Measurements from ENCODE around the gene PRKG1.

DNA sequence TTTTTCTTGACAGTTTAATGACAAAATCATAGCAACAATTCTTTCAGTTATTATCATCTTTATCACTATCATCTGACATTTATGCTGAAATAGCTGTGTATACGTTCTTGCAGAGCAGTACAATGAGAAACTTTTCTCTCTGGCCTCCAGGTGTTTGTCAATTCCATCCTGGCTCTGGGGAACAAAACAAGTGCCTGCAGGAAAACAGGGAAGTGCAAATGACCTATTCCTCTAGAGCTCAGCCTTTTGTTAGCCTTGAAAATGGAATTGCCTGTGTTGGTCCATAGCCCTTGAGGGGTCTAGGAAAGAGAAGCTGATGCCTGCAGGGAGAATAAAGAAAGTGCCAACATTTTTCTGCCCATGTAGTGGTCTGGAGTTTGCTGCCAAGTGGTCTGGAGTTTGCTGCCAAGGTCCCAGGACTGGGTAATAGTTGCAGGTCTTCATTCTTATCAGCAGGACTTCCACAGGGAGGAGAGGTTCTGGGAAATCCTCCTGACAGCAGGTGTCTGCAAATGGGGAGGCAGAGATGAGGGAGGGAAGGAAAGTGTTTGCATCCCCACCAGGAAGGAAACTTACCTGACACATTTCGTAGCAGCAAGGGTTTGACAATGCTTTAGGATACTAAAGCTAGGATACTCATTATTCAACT, 635.2 kb downstream of the PRKG1 start:
- TF ChIP-seq POU2F2 (IDR thresholded peaks at IDR 0.05; ENCODE audit: low read depth, low read length) (no peak), TAF1 (IDR thresholded peaks at IDR 0.05; ENCODE audit: low read depth, low read length) (no peak), POLR2A (IDR thresholded peaks at IDR 0.05; ENCODE audit: low read depth, low read length) (no peak)

Data from GM12891 (cell line).